NCI-H2227 treated with DMSO at 0.1 percent for 48 hours (cell line): ENCODE results near the gene LILRB3.
"Not testable (repeated sequence)": the region's sequence is repeated elsewhere in the genome, so short reads cannot be mapped to it uniquely, and the experiment has no call there.

ENCODE experiments used
- DNase-seq: peaks from one replicate; lab custom pipeline; 2025; lab: John Stamatoyannopoulos, UW

Gene LILRB3

DNA sequence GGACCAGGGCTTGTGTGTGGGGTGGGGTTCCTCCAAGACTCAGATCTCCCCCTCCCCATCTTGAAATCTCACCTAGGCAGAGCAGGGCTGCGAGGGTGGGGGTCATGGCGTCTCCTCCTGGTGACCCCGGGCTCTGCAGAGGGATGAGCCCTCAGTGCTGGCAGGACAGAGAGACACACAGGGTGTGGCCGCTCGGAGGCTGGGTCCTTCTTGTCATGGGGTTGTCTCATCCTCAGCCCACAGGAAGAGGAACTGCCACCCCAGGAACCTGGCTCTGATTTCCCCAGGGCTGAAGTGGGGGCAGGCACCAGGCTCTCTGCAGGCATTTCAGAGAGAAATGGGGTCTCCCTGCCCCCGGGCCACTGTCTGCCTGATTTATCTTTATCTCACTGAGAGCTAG lies 19.8 kb upstream of the LILRB3 start, which contains the start of gene LILRA6:
Gene LILRA6 (minus strand): TSS at position 145 of the 400 bp plus-strand sequence.
- DNase-seq = not testable (repeated sequence)

GRCh38 chr19:54242234-54242633 lies 19.4 kb upstream of the LILRB3 start:
- not testable (repeated sequence) for DNase-seq

GRCh38 chr19:54240372-54241336 lies 17.8 kb upstream of the LILRB3 start:
- DNase-seq = not testable (repeated sequence)

DNA sequence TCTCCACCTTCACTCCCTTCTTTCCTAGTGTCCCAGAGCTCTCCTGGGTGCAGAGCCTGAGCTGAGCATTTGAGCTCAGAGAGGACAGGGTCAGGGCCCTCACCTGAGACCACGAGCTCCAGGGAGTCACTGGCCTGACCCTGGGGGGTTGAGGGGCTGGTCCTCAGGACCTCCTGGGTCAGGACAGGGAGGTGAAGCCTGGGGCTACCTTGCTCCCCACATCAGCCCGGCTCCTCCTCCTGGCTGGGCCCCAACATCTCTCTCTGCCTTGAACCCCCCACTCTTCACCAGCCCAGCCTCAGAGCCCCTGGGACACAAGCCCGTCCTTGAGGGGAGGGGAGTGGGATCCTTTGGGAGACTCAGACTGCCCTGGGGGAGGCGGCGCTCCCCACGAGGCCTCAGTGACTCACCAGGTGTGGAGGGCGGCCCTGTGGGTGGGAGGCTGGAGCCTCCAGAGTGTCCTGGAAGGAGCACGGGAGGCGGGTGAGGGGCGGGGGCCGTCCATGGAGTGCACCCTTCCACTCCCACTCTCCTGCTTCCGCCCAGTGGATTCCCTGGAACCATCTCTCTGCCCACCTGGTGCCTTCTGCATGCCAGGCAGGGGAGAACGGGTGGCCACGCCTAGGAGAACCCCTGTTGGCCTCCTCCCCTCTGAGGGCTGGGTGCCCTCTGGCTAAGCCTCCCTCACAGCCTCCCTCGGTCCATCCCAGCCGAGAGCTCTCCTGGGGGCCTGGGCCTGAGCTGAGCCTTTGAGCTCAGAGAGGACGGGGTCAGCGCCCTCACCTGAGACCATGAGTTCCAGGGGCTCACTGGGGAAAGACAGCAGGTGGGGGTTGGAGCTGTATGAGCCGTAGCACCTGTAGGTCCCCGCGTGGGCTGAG lies 16.9 kb upstream of the LILRB3 start:
- DNase-seq = not testable (repeated sequence)

GRCh38 chr19:54233941-54234340 lies 11.1 kb upstream of the LILRB3 start:
- DNase-seq = no peak

GRCh38 chr19:54231077-54231931 lies 8.5 kb upstream of the LILRB3 start:
- DNase-seq = peak; percentile 98

DNA sequence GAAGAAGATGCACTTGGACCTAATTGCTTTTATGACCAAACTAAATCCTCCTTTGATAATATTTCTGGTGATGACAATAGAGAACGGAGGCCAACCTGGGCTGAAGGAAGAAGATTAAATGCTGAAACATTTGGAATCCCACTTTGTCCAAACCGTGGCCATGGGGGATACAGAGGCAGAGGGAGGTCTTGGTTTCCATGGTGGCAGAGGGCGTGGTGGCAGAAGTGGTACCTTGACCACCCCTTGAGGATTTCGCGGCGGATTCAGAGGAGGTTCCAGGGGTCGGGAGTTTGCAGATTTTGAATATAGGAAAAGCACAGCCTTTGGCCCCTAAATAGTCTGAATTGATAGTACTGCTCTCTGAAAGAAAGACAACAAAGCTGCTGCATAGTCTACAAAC lies 7.2 kb upstream of the LILRB3 start:
- no peak for DNase-seq

DNA sequence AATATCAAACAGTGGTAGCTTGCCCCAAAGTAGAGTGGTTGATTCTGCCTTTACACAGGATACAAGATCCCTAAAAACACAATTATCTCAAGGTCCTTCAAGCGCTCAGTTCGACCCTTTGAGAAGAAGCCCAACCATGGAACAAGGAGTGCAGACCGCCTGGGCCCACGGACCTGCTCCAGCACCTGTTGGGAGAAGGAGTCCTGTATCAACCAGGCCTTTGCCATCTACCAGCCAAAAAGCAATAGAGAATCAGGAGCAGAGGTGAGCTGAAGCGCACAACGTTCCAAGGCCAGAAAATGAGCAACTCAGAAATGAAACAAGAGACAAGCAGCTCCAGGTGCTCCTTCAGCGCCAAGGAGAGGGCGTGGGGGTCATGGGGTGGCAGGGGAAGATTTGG lies 6.3 kb upstream of the LILRB3 start:
- no peak for DNase-seq

DNA sequence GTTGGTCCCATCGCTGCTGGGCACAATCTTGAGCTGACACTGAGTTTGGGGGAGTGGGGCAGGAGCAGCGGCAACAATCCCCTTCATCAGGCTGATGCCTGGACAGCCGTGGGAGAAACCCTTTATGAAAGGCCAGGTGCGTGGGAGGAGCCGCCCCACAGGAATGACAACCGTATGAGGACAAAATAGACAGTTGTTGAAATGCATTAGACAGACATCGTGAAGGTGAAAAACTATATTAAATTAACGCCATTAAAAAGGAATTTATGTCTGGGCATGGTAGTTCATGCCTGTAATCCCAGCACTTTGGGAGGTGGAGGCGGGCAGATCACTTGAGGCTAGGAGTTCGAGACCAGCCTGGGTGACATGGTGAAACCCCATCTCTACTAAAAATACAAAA lies 1.8 kb upstream of the LILRB3 start:
- DNase-seq = not testable (repeated sequence)

DNA sequence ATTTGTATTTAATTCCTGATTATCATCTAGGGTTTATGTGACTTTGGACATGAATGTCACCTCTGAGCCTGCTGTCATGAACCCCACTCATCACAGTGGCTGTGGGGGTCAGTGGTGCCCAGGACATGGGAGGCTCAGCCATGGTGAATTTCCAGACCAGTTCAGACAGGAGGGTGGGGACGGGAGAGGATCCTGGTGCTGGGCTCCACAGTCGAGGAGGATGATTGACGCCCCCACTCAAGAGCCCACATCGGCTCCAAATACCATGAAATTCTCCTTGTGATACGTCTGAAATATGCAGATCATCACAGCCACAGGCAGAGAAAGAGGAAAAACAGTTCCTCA lies 1.1 kb upstream of the LILRB3 start:
- DNase-seq = not testable (repeated sequence)

DNA sequence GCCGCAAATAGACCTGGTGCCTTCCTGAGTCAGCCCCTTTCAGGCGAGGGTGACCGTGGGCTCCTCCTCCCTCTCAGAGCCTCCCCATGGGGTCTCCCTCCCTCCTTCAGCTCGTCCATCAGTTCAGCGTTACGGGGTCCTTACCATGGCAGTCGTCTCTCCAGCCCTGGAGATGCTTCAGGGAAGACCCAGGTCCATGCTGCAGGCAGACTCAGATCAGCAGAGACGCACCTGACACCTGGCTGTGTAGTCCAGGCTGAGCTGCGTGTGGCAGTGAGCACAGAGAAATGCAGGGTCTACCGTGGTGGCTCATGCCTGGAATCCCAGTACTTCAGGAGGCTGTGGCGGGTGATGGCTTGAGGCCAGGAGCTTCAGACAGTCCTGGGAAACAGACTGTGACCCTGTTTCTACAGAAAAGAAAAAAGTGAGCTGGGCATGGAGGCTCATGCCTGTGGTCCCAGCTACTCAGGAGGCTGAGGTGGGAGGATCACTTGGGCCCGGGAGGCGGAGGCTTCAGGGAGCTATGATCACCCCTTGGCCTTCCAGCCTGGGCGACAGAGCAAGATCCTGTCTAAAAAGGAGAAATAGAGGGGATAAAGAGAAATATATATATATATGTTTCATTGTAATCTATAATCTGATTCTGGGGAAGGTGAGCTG lies 600 bp upstream of the LILRB3 start:
- not testable (repeated sequence) for DNase-seq

DNA sequence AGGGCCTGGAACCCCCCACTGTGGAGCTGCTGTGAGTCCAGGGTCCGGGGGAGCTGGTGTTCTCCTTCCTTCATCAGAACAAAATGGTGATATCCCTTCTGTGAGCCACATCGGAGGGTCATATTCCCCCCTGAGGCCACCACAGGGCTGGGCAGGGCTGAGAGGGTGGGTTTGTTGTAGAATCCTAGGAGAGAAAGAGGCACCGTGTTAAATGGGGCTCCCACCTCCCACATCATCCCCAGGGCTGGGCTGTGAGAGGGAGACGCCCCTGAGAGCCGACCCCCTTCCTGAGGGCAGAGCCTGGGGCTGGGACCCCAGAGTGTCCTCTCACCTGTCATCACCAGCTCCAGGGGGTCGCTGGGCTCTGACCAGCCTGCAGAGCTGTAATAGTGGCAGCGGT lies 860 bp downstream of the LILRB3 start:
- not testable (repeated sequence) for DNase-seq

- DNase-seq = not testable (repeated sequence)
Measured at GRCh38 chr19:54219702-54220101, 3.1 kb downstream of the LILRB3 start.

- DNase-seq = no peak
Measured at GRCh38 chr19:54218960-54219661, 3.7 kb downstream of the LILRB3 start.

DNA sequence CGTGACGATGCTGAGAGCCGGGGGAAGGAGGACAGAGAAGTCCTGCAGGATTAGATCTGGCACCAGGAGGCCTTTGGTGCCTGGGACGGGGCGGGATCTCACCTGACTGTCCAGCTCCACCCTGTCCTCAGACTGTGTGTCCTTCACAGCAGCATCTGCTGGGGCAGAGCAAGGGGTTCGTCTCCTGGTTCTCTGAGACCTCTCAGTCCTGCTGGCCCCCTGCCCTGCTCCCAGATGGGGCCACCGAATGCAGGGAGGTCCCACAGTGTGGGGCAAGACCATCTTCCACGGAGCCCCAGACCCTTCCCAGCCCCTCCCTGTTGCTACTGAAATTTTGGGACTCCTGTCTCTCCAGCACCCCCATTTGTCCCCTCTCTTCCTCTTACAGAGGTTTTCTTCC lies 4.5 kb downstream of the LILRB3 start:
- DNase-seq = no peak

GRCh38 chr19:54217517-54218247 lies 5.1 kb downstream of the LILRB3 start:
- DNase-seq = not testable (repeated sequence)

- DNase-seq = no peak
Measured at GRCh38 chr19:54216869-54217268, 5.9 kb downstream of the LILRB3 start.

DNA sequence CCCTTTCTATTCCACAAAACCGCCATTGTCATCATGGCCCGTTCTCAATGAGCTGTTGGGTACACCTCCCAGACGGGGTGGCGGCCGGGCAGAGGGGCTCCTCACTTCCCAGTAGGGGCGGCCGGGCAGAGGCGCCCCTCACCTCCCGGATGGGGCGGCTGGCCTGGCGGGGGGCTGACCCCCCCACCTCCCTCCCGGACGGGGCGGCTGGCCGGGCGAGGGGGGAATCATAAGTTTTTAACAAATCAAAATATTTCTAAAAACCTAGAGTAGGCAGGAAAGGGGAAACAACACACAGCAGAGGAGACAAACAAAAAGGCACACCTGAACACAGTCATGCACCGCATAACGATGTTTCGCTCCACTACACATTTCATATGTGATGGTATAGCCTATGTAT lies 8.1 kb downstream of the LILRB3 start:
- not testable (repeated sequence) for DNase-seq

DNA sequence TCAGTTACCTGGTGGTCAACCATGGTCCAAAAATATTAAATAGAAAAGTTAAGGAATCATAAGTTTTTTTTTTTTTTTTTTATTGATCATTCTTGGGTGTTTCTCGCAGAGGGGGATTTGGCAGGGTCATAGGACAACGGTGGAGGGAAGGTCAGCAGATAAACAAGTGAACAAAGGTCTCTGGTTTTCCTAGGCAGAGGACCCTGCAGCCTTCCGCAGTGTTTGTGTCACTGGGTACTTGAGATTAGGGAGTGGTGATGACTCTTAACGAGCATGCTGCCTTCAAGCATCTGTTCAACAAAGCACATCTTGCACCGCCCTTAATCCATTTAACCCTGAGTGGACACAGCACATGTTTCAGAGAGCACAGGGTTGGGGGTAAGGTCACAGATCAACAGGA lies 8.6 kb downstream of the LILRB3 start:
- not testable (repeated sequence) for DNase-seq

DNA sequence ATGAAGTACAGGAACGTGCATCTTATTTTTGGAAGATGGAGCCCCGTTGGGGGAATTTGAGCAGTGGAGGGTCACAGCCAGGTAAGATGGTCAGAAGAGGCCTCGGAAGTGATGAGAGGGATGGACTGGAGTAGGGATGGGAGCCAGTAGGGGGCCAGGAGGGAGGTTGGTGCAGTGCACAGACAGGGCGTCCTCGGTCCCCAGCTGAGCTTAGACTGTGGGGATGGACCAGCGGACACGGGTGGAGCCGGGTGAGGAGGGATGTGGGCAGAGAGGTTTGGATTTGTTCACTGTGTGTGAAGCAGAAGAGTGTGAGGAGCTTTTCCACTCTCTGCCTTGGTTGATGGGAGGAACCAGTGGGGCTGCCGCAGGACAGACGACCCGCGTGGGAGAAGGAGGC lies 11.6 kb downstream of the LILRB3 start:
- no peak for DNase-seq
